Cardiac muscle cell (in vitro differentiated cells and primary cell): ENCODE results near the gene ZNF804B. TPM values are rescaled to one million over a fixed set of nuclear protein-coding genes. Genes with fewer than 3 reads are reported as not detected.

ENCODE experiments used
- DNase-seq, 2 donors: peaks; one replicate each; pipeline versions ENCODE4 v3.0.0 to v3.0.0-alpha.2; 2010 to 2017; ENCODE audit warnings: low read depth in 1 of 2, low spot score in 1 of 2
- H3K27ac ChIP-seq: fragments of 200-600 bp; sonication (generic); 2 replicates; pipeline ENCODE4 v1.5.1; 2016
- H3K27me3 ChIP-seq: fragments of 200-600 bp; sonication (generic); 2 replicates; pipeline ENCODE4 v1.6.0; 2016; ENCODE audit warnings: control low read depth
- H3K36me3 ChIP-seq: fragments of 200-600 bp; sonication (generic); 2 replicates; pipeline ENCODE4 v1.5.1; 2016; ENCODE audit warnings: control low read depth
- H3K4me1 ChIP-seq: fragments of 200-600 bp; sonication (generic); 2 replicates; pipeline ENCODE4 v1.8.1; 2017; ENCODE audit warnings: low read depth, mild to moderate bottlenecking, mixed run types
- H3K4me3 ChIP-seq: fragments of 200-600 bp; sonication (generic); 2 replicates; pipeline ENCODE4 v1.5.1; 2016; ENCODE audit warnings: mild to moderate bottlenecking
- H3K9me3 ChIP-seq: fragments of 200-600 bp; sonication (generic); 2 replicates; pipeline ENCODE4 v1.5.1; 2017; ENCODE audit warnings: low read depth, mild to moderate bottlenecking, control low read depth
- CTCF ChIP-seq: IDR thresholded peaks from 2 replicates; pipeline ENCODE4 v1.5.1; 2012; ENCODE audit warnings: low read depth, mild to moderate bottlenecking, low read length
- polyA plus RNA-seq: library from polyadenylated mRNA; unstranded; fragments of >200 nt; fragmentation: Nextera tagmentation; extraction: Ambion mirVana; gene quantifications from 2 replicates; pipeline ENCODE4 v1.2.1, GENCODE V29; 2016
- total RNA-seq: library from RNA; depleted of rRNA; stranded (reverse); fragments of >200 nt; gene quantifications from 2 replicates; pipeline ENCODE4 v1.2.3, GENCODE V29; 2016

Gene ZNF804B
- total and polyA plus RNA-seq, 2 experiments from 2014 or later = 0.06 TPM; not detected in 1

- Histone ChIP-seq H3K4me3 (no peak overlapping the region), H3K27me3 (no peaks in the 10 kb centered on the region), H3K36me3 (no peaks in the 10 kb centered on the region), H3K27ac (no peak overlapping the region), H3K9me3 (no peaks in the 10 kb centered on the region), H3K4me1 (no peaks in the 10 kb centered on the region)
- no peak for DNase-seq
- TF ChIP-seq CTCF = no peak
These were observed 373.9 kb downstream of the ZNF804B start for GRCh38 chr7:89133357-89133756.

GRCh38 chr7:89133819-89134218 lies 374.3 kb downstream of the ZNF804B start:
- H3K4me1 ChIP-seq = no peaks in the 10 kb centered on the region
- H3K36me3 ChIP-seq = no peaks in the 10 kb centered on the region
- no peak overlapping the region for H3K4me3 ChIP-seq
- no peak for TF ChIP-seq CTCF
- DNase-seq = no peak
- H3K27me3 ChIP-seq = no peaks in the 10 kb centered on the region
- H3K9me3 ChIP-seq = no peaks in the 10 kb centered on the region
- H3K27ac ChIP-seq = no peak overlapping the region

- no peak overlapping the region for H3K27ac ChIP-seq
- no peak for DNase-seq
- H3K4me1 ChIP-seq = no peaks in the 10 kb centered on the region
- H3K4me3 ChIP-seq = no peak overlapping the region
- H3K9me3 ChIP-seq = no peaks in the 10 kb centered on the region
- H3K27me3 ChIP-seq = no peaks in the 10 kb centered on the region
- TF ChIP-seq CTCF = no peak
- H3K36me3 ChIP-seq = no peaks in the 10 kb centered on the region
These were observed 386.3 kb downstream of the ZNF804B start for GRCh38 chr7:89145801-89146200.

GRCh38 chr7:89160107-89160506 lies 400.6 kb downstream of the ZNF804B start:
- H3K4me1 ChIP-seq = no peaks in the 10 kb centered on the region
- TF ChIP-seq CTCF = no peak

GRCh38 chr7:89165421-89165820 lies 405.9 kb downstream of the ZNF804B start:
- TF ChIP-seq CTCF = no peak
- no peak for DNase-seq
- H3K4me3 ChIP-seq = no peak overlapping the region

More at GRCh38 chr7:89160107-89160506, 400.6 kb downstream of the ZNF804B start:
- no peaks in the 10 kb centered on the region for H3K36me3 ChIP-seq
- no peak overlapping the region for H3K4me3 ChIP-seq
- H3K27ac ChIP-seq = no peak overlapping the region
- no peak for DNase-seq
- no peaks in the 10 kb centered on the region for H3K9me3 ChIP-seq
- H3K27me3 ChIP-seq = no peaks in the 10 kb centered on the region

GRCh38 chr7:89170628-89171027 lies 411.1 kb downstream of the ZNF804B start:
- no peak for TF ChIP-seq CTCF
- Histone ChIP-seq H3K27me3 (no peaks in the 10 kb centered on the region), H3K27ac (no peak overlapping the region), H3K36me3 (no peaks in the 10 kb centered on the region), H3K4me3 (no peak overlapping the region), H3K4me1 (no peaks in the 10 kb centered on the region), H3K9me3 (no peaks in the 10 kb centered on the region)
- no peak for DNase-seq

More at GRCh38 chr7:89165421-89165820, 405.9 kb downstream of the ZNF804B start:
- Histone ChIP-seq H3K27me3 (no peaks in the 10 kb centered on the region), H3K36me3 (no peaks in the 10 kb centered on the region), H3K4me1 (no peaks in the 10 kb centered on the region), H3K27ac (no peak overlapping the region), H3K9me3 (no peaks in the 10 kb centered on the region)
